HepG2 (cell line): ENCODE results near the gene GABBR2. TPM values are rescaled to one million over a fixed set of nuclear protein-coding genes. Genes with fewer than 3 reads are reported as not detected.

Experiments used
- ATAC-seq: fragments of 200-7000 bp; cut with Tn5 transposase; 3 replicates; pipeline ENCODE4 v1.9.1; 2020; ENCODE audit warnings: mild to moderate bottlenecking, moderate library complexity
- BruUV-seq: library from RNA; stranded (reverse); fragments of 400-500 nt; replicated peaks from 2 replicates; lab custom pipeline; 2021; lab: Mats Ljungman, UMichigan
- CTCF ChIA-PET: fragments of 300-600 bp; formaldehyde crosslinking; extraction: SDS; loops from one replicate; lab custom pipeline; 2021; ENCODE audit warnings: low total read pairs, inconsistent platforms, low intra/inter-chr PET ratio; lab: Yijun Ruan, JAX
- POLR2A ChIA-PET: fragments of 350-600 bp; sonication (Branson Sonifier 250); formaldehyde crosslinking; loops from one replicate; lab custom pipeline; 2020; ENCODE audit warnings: antibody characterized with exemption, inconsistent platforms; lab: Yijun Ruan, JAX
- DNase-seq: peaks from one replicate; pipeline ENCODE4 v3.0.0-alpha.2; 2015; ENCODE audit warnings: low spot score
- FAIRE-seq: peaks from 3 replicates; lab custom pipeline; 2011; peaks lifted over from hg19 to GRCh38; lab: Jason Lieb, UNC
- H2AFZ ChIP-seq: one replicate; pipeline ENCODE4 v1.6.1; 2011; ENCODE audit warnings: low read length, inconsistent platforms
- H3K27ac ChIP-seq: fragments of 300-600 bp; 3 replicates; pipeline ENCODE4 v1.8.0; 2011; ENCODE audit warnings: mixed run types, mild to moderate bottlenecking, mixed read lengths, low read length, inconsistent platforms; ENCODE audit not compliant: insufficient read depth; ENCODE audit errors: extremely low read length
- H3K27me3 ChIP-seq, 2 experiments: fragments of 200-600 bp in 1 of 2; 2 replicates in 1 of 2; 3 replicates in 1 of 2; pipeline versions ENCODE4 v1.6.0 to v1.8.0; 2011; ENCODE audit warnings: low read length in 2 of 2, mild to moderate bottlenecking in 2 of 2, moderate library complexity in 2 of 2, inconsistent platforms in 1 of 2; ENCODE audit not compliant: insufficient read depth in 2 of 2, control insufficient read depth in 1 of 2
- H3K36me3 ChIP-seq, 2 experiments: fragments of 200-600 bp in 1 of 2; replicated peaks in 1 of 2; 2 replicates in 1 of 2; 3 replicates in 1 of 2; pipeline versions ENCODE4 v1.5.1 to v1.8.0; 2011; ENCODE audit warnings: low read length in 2 of 2, inconsistent platforms in 1 of 2; ENCODE audit not compliant: insufficient read depth in 2 of 2, control insufficient read depth in 1 of 2
- H3K4me1 ChIP-seq: 2 replicates; pipeline ENCODE4 v1.5.1; 2012; ENCODE audit warnings: low read length, inconsistent platforms; ENCODE audit not compliant: insufficient read depth
- H3K4me2 ChIP-seq: 2 replicates; pipeline ENCODE4 v1.6.0; 2011; ENCODE audit warnings: low read depth, low read length, inconsistent platforms
- H3K4me3 ChIP-seq, 3 experiments: fragments of 200-600 bp in 1 of 3; sonication (generic), shearing (Covaris generic) in 1 of 3; replicated peaks in 1 of 3; 2 replicates each; pipeline ENCODE4 v1.5.1; 2011 to 2016; ENCODE audit warnings: low read length in 3 of 3, inconsistent platforms in 2 of 3, low read depth in 2 of 3, mild to moderate bottlenecking in 2 of 3, control low read depth in 1 of 3, mixed read lengths in 1 of 3; ENCODE audit not compliant: insufficient read depth in 1 of 3
- H3K79me2 ChIP-seq: one replicate; pipeline ENCODE4 v1.6.1; 2011; ENCODE audit warnings: low read length, inconsistent platforms; ENCODE audit not compliant: insufficient read depth
- H3K9ac ChIP-seq: 2 replicates; pipeline ENCODE4 v1.6.0; 2011; ENCODE audit warnings: mild to moderate bottlenecking, low read depth, low read length, inconsistent platforms; ENCODE audit not compliant: insufficient read depth
- H3K9me3 ChIP-seq: 2 replicates; pipeline ENCODE4 v1.5.1; 2012; ENCODE audit warnings: mild to moderate bottlenecking, low read length
- H4K20me1 ChIP-seq: 2 replicates; pipeline ENCODE4 v1.6.0; 2011; ENCODE audit warnings: inconsistent platforms, mild to moderate bottlenecking, low read length, moderate library complexity; ENCODE audit not compliant: insufficient read depth
- PAF1 ChIP-seq: IDR thresholded peaks from 2 replicates; pipeline ENCODE4 v1.6.1; 2016; ENCODE audit warnings: missing genetic modification reagents, missing compliant biosample characterization
- WGBS: methylation state at CpG from one replicate; pipeline ENCODE4 v1.1.6; 2017; ENCODE audit warnings: low lambda C conversion rate; 5-methylcytosine and 5-hydroxymethylcytosine counted together
- in situ Hi-C: cut with HindIII; loops from 2 replicates; pipeline ENCODE4 v1.10.0; 2017; ENCODE audit warnings: low pct_unique_long_range_greater_than_20kb; ENCODE audit not compliant: extremely low pct_ligation_motif_present
- intact Hi-C: fragments of 100-400 bp; cut with micrococcal nuclease; formaldehyde crosslinking; loops from one replicate; pipeline ENCODE4 v1.10.0; 2022; ENCODE audit not compliant: unreplicated experiment
- polyA plus RNA-seq, 8 experiments: library from polyadenylated mRNA; depleted of rRNA in 3 of 8; stranded (reverse) in 7 of 8; unstranded in 1 of 8; fragments of >200 nt; fragmentation: Illumina TruSeq in 4 of 8; extraction: Trizol in 4 of 8; gene quantifications; 2 replicates each; pipeline versions ENCODE4 v1.2.1 to v1.2.3, GENCODE V29; 2011 to 2016; ENCODE audit warnings: low read depth in 4 of 8, missing spikeins in 1 of 8, mixed read lengths in 1 of 8; ENCODE audit not compliant: insufficient read depth in 1 of 8
- total RNA-seq, 5 experiments: library from RNA; depleted of rRNA; stranded (reverse); fragments of >200 nt; fragmentation: Illumina TruSeq; extraction: Trizol; gene quantifications; 2 replicates each; pipeline ENCODE4 v1.2.3, GENCODE V29; 2016; ENCODE audit warnings: low read depth in 1 of 5
- TF ChIP-seq, protein P1 (sequence below): sonication (generic); formaldehyde crosslinking; IDR thresholded peaks from 2 replicates; pipeline ENCODE4 v1.4.0; 2020; ENCODE audit warnings: missing genetic modification reagents
- TF ChIP-seq, protein P2 (sequence below): sonication (generic); formaldehyde crosslinking; IDR thresholded peaks from 2 replicates; pipeline ENCODE4 v1.5.0; 2020; ENCODE audit warnings: mild to moderate bottlenecking, missing genetic modification reagents
- TF ChIP-seq, protein P3 (sequence below): sonication (generic); formaldehyde crosslinking; IDR thresholded peaks from 2 replicates; pipeline ENCODE4 v1.4.0; 2020; ENCODE audit warnings: mild to moderate bottlenecking, missing genetic modification reagents

Gene GABBR2
- total and polyA plus RNA-seq, 2 of the 13 experiments (the other 11 are each of a cell fraction or from before 2014, with no cell fraction given): 0.02 TPM; not detected in 1

DNA sequence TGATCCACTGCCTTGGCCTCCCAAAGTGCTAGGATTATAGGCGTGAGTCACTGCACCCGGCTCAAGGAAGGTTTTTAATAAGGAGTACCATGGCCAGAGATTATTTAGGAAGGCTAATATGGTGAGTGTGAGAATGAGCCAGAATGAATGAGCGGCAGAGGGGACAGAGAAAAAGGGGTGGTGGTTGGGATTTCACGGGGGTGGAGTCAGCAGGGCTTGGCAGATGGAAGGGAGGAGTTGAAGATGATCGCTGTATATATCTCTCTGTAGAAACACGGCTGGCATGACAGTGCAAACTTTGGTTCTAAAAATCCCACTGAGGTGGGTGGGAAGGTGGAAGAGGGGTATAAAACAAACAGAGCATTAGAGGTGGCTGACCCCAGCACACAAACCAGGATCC lies 276.6 kb downstream of the GABBR2 start:
- Histone ChIP-seq H4K20me1 (no peaks in the 10 kb centered on the region), H3K4me2 (no peak overlapping the region), H3K9ac (no peak overlapping the region), H3K27ac (no peak overlapping the region), H3K79me2 (no peaks in the 10 kb centered on the region), H3K27me3 (no peaks in the 10 kb centered on the region; a peak in 1 of 5 replicates), H2AFZ (no peak overlapping the region), H3K4me1 (no peaks in the 10 kb centered on the region), H3K9me3 (no peaks in the 10 kb centered on the region), H3K4me3 (no peak overlapping the region), H3K36me3 (no peaks in the 10 kb centered on the region)
- no peak for ATAC-seq
- intact Hi-C loops (loop anchor here (1.0 kb wide), 1 partner anchor 17 kb away; no protein-coding TSS in a partner anchor), in situ Hi-C loops (no loop called here)
- no peak for TF ChIP-seq PAF1 (CRISPR knock-in tag)
- TF ChIP-seq, protein P1, sequence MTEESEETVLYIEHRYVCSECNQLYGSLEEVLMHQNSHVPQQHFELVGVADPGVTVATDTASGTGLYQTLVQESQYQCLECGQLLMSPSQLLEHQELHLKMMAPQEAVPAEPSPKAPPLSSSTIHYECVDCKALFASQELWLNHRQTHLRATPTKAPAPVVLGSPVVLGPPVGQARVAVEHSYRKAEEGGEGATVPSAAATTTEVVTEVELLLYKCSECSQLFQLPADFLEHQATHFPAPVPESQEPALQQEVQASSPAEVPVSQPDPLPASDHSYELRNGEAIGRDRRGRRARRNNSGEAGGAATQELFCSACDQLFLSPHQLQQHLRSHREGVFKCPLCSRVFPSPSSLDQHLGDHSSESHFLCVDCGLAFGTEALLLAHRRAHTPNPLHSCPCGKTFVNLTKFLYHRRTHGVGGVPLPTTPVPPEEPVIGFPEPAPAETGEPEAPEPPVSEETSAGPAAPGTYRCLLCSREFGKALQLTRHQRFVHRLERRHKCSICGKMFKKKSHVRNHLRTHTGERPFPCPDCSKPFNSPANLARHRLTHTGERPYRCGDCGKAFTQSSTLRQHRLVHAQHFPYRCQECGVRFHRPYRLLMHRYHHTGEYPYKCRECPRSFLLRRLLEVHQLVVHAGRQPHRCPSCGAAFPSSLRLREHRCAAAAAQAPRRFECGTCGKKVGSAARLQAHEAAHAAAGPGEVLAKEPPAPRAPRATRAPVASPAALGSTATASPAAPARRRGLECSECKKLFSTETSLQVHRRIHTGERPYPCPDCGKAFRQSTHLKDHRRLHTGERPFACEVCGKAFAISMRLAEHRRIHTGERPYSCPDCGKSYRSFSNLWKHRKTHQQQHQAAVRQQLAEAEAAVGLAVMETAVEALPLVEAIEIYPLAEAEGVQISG: no peak
- TF ChIP-seq, protein P2, sequence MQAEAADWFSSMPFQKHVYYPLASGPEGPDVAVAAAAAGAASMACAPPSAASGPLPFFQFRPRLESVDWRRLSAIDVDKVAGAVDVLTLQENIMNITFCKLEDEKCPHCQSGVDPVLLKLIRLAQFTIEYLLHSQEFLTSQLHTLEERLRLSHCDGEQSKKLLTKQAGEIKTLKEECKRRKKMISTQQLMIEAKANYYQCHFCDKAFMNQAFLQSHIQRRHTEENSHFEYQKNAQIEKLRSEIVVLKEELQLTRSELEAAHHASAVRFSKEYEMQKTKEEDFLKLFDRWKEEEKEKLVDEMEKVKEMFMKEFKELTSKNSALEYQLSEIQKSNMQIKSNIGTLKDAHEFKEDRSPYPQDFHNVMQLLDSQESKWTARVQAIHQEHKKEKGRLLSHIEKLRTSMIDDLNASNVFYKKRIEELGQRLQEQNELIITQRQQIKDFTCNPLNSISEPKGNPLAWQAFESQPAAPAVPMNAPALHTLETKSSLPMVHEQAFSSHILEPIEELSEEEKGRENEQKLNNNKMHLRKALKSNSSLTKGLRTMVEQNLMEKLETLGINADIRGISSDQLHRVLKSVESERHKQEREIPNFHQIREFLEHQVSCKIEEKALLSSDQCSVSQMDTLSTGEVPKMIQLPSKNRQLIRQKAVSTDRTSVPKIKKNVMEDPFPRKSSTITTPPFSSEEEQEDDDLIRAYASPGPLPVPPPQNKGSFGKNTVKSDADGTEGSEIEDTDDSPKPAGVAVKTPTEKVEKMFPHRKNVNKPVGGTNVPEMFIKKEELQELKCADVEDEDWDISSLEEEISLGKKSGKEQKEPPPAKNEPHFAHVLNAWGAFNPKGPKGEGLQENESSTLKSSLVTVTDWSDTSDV (CRISPR knock-in tag): no peak
- TF ChIP-seq, protein P3, sequence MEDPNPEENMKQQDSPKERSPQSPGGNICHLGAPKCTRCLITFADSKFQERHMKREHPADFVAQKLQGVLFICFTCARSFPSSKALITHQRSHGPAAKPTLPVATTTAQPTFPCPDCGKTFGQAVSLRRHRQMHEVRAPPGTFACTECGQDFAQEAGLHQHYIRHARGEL (CRISPR knock-in tag): no peak
- no TSS peak for BruUV-seq
- ChIA-PET POLR2A (no interaction called here), CTCF (no interaction called here)
- DNase-seq: no peak
- no peak for FAIRE-seq
- 11% methylated on average over 6 of the region's 6 CpGs for WGBS
